ENCODE measurements around the gene KLF11. TPM values are rescaled to one million over a fixed set of nuclear protein-coding genes. Genes with fewer than 3 reads are reported as not detected.
A peak's percentile ranks its signal among the peaks of the same experiment; 100 is the strongest.

Gene KLF11
- total and polyA plus RNA-seq, 9 of the 15 experiments (the other 6 are each of a cell fraction or from before 2014, with no cell fraction given), result 2.1 to 13.4 (median 6.5) TPM

GRCh38 chr2:10087360-10087759 is 44.0 kb downstream of the KLF11 start:
- CTCF ChIA-PET (ENCODE audit: low intra/inter-chr PET ratio), result no interaction called here
- WGBS (ENCODE audit: insufficient coverage, low coverage, missing lambda C conversion rate), result 38% methylated on average over 8 of the region's 8 CpGs
- no peak overlapping the region for H3K4me3 ChIP-seq
- H3K36me3 ChIP-seq (ENCODE audit: control insufficient read depth, insufficient read depth, low read length), result no peaks in the 10 kb centered on the region
- H3K9ac ChIP-seq (ENCODE audit: insufficient read depth in 1 of 2, low read depth in 2 of 2, low read length in 2 of 2), result peak overlapping the region in 1 of 2 experiments; percentile 20; a peak in 1 of 4 replicates
- TF ChIP-seq RAD51 (IDR thresholded peaks at IDR 0.05; ENCODE audit: borderline replicate concordance, low read depth) (no peak), BCOR (IDR thresholded peaks at IDR 0.05) (no peak), MEIS2 (IDR thresholded peaks at IDR 0.05; ENCODE audit: partially characterized antibody) (peak; percentile 25), NFIC (IDR thresholded peaks at IDR 0.05) (peak; percentile 64), ELK3 (CRISPR knock-in tag; IDR thresholded peaks at IDR 0.05) (no peak), EGR1 (conservative IDR thresholded peaks at IDR 0.05) (no peak)
- TF ChIP-seq, protein P1, sequence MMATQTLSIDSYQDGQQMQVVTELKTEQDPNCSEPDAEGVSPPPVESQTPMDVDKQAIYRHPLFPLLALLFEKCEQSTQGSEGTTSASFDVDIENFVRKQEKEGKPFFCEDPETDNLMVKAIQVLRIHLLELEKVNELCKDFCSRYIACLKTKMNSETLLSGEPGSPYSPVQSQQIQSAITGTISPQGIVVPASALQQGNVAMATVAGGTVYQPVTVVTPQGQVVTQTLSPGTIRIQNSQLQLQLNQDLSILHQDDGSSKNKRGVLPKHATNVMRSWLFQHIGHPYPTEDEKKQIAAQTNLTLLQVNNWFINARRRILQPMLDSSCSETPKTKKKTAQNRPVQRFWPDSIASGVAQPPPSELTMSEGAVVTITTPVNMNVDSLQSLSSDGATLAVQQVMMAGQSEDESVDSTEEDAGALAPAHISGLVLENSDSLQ (IDR thresholded peaks at IDR 0.05), result peak; percentile 38; the same call in 1 of the 2 replicates
- TF ChIP-seq, protein P2, sequence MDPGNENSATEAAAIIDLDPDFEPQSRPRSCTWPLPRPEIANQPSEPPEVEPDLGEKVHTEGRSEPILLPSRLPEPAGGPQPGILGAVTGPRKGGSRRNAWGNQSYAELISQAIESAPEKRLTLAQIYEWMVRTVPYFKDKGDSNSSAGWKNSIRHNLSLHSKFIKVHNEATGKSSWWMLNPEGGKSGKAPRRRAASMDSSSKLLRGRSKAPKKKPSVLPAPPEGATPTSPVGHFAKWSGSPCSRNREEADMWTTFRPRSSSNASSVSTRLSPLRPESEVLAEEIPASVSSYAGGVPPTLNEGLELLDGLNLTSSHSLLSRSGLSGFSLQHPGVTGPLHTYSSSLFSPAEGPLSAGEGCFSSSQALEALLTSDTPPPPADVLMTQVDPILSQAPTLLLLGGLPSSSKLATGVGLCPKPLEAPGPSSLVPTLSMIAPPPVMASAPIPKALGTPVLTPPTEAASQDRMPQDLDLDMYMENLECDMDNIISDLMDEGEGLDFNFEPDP (CRISPR knock-in tag; IDR thresholded peaks at IDR 0.05), result no peak
- FAIRE-seq (no peak), ATAC-seq (no peak), DNase-seq (ENCODE audit: extremely low read depth in 1 of 4, low spot score in 3 of 4) (peak in 1 of 4 experiments; percentile 1)
- peak overlapping the region; percentile 54; the same call in 1 of the 2 replicates for H2AFZ ChIP-seq (ENCODE audit: low read depth, low read length)
- no TSS peak for BruUV-seq (replicated peaks)
- H3K27me3 ChIP-seq (ENCODE audit: control insufficient read depth in 2 of 2, insufficient read depth in 2 of 2, low read length in 2 of 2), result peaks cover 24 to 32% of the 10 kb centered on the region in 2 experiments
- peaks cover 0 to 7% of the 10 kb centered on the region in 2 experiments; a peak in 1 of 5 replicates for H3K4me1 ChIP-seq (replicated peaks in 1 of 2; ENCODE audit: control insufficient read depth in 2 of 2, insufficient read depth in 2 of 2, low read length in 2 of 2)
- no peaks in the 10 kb centered on the region for H3K79me2 ChIP-seq (ENCODE audit: control insufficient read depth, insufficient read depth, low read length)
- intact Hi-C loops (cut with micrococcal nuclease), result no loop called here
- H3K9me3 ChIP-seq (replicated peaks; ENCODE audit: control insufficient read depth, insufficient read depth, low read depth, low read length), result no peaks in the 10 kb centered on the region
- H3K4me2 ChIP-seq (ENCODE audit: insufficient read depth, low read length), result no peak overlapping the region
- POLR2A ChIA-PET, result interaction anchor here (0.6 to 1.3 kb wide), 3 partner anchors 9 to 375 kb away, joined by 3 read pairs; no protein-coding TSS in a partner anchor
- H3K9me1 ChIP-seq (ENCODE audit: control insufficient read depth, insufficient read depth, low read length), result no peaks in the 10 kb centered on the region
- no peak overlapping the region for H3K27ac ChIP-seq (ENCODE audit: extremely low read depth, low read depth, low read length)
- H4K20me1 ChIP-seq (replicated peaks; ENCODE audit: control insufficient read depth, insufficient read depth, low read length), result no peaks in the 10 kb centered on the region
- in situ Hi-C loops (cut with MboI), result no loop called here
